ENCODE measurements around the gene SERPINI1. TPM values are rescaled to one million over a fixed set of nuclear protein-coding genes. Genes with fewer than 3 reads are reported as not detected.

Gene SERPINI1
- total RNA-seq, 2 donors from 2014 or later: 2.9 to 4.1 TPM

DNA sequence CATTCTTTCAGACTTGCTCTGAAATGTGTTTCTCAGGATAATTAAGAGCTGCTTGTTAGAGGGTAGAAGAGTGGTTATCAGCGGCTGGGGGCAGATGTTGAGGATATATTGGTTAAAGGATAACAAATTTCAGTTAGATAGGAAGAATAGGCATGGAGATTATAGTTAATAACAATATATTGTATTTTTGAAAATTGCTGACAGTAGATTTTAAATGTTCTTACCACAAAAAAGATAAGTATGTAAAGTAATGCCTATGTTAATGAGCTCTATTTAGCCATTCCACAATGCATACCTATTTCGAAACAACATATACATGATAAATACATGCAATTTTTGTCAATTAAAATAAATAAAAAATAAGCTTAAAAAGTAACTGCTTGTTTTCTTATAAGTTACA, 123.3 kb downstream of the SERPINI1 start:
- ATAC-seq (no peak), DNase-seq (ENCODE audit: low spot score) (no peak)
- no peak overlapping the region for H3K4me3 Mint-ChIP-seq
- no peak overlapping the region for H3K27ac Mint-ChIP-seq
- no peaks in the 10 kb centered on the region for H3K27me3 Mint-ChIP-seq
- no peaks in the 10 kb centered on the region for H3K4me1 Mint-ChIP-seq (ENCODE audit: low read depth in 2 of 2)
- H3K9me3 Mint-ChIP-seq: no peaks in the 10 kb centered on the region
- no peaks in the 10 kb centered on the region for H3K36me3 Mint-ChIP-seq

DNA sequence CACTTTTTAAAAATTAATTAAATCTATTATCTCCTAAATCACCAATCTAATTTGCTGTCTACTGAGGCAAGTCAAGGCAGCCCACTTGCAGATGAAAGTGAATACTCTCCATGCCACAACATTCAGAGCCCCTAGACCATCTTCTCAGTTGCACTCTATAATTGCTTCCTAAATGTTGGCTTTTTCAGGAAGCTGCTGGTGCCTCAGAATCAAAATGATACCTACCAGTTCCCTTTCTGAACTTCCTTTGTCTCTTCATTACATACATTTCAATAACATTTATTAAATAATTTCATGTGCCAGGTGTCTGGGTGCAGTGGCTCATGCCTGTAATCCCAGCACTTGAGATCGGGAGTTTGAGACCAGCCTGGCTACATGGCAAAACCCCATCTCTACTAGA, 124.1 kb downstream of the SERPINI1 start:
- H3K9me3 Mint-ChIP-seq: no peaks in the 10 kb centered on the region
- ATAC-seq (no peak), DNase-seq (ENCODE audit: low spot score) (no peak)
- H3K4me3 Mint-ChIP-seq: no peak overlapping the region
- H3K27ac Mint-ChIP-seq: no peak overlapping the region
- no peaks in the 10 kb centered on the region for H3K4me1 Mint-ChIP-seq (ENCODE audit: low read depth in 2 of 2)
- H3K36me3 Mint-ChIP-seq: no peaks in the 10 kb centered on the region
- no peaks in the 10 kb centered on the region for H3K27me3 Mint-ChIP-seq

DNA sequence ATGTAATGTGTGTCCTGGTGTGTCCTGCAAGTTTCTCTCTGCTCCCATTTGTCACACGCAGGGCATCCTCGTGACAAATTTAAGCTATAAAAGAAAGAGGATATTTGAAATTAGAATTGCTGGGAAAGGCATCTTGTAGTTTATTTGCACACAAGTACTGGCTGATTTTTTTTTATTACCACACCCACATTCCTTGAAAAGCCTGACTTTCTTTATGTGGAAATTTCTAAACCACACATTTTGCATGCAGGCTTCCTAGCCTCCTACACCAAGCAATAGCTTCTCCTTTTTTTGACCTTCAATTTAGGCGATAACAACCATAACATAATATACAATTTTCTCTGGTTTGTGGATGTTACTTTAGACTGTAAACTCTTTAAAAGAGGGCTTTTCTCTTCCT, 126.1 kb downstream of the SERPINI1 start:
- H3K36me3 Mint-ChIP-seq: no peaks in the 10 kb centered on the region
- H3K27ac Mint-ChIP-seq: no peak overlapping the region
- DNase-seq (ENCODE audit: low spot score) (no peak), ATAC-seq (no peak)
- no peaks in the 10 kb centered on the region for H3K27me3 Mint-ChIP-seq
- H3K9me3 Mint-ChIP-seq: no peaks in the 10 kb centered on the region
- H3K4me1 Mint-ChIP-seq (ENCODE audit: low read depth in 2 of 2): no peaks in the 10 kb centered on the region
- H3K4me3 Mint-ChIP-seq: no peak overlapping the region

DNA sequence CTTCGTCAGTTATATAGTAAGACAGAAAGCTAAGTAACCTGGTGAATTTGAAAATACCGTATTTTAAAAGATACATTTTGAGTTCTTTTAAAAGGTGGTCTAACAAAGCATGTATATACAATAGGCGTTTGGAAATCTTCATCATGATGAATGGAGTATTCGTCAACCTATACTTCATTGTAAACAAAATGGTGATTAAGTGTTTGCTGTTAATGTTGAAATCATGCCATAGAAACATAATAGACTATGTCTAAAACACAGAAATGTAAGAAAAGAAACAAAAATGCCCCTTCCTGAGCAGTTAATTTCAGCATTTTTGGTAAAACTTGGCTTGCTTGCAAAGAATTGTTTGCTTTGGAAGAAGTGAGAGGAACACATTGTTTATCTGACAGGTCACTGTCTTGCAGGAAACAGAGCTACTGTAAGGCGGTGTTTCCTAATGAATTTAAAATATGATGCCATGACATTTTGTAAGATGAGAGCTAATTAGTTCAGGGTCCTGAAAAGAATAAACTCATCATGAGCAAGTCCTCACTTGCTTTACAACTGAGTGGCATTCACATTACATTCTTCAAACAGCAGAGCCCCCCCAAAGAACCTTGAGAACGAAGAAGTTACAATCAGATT, 126.7 kb downstream of the SERPINI1 start:
- Mint-ChIP-seq H3K9me3 (no peaks in the 10 kb centered on the region), H3K4me3 (no peak overlapping the region), H3K4me1 (ENCODE audit: low read depth in 2 of 2) (no peaks in the 10 kb centered on the region), H3K27me3 (no peaks in the 10 kb centered on the region), H3K27ac (no peak overlapping the region), H3K36me3 (no peaks in the 10 kb centered on the region)
- DNase-seq (ENCODE audit: low spot score) (no peak), ATAC-seq (no peak)

DNA sequence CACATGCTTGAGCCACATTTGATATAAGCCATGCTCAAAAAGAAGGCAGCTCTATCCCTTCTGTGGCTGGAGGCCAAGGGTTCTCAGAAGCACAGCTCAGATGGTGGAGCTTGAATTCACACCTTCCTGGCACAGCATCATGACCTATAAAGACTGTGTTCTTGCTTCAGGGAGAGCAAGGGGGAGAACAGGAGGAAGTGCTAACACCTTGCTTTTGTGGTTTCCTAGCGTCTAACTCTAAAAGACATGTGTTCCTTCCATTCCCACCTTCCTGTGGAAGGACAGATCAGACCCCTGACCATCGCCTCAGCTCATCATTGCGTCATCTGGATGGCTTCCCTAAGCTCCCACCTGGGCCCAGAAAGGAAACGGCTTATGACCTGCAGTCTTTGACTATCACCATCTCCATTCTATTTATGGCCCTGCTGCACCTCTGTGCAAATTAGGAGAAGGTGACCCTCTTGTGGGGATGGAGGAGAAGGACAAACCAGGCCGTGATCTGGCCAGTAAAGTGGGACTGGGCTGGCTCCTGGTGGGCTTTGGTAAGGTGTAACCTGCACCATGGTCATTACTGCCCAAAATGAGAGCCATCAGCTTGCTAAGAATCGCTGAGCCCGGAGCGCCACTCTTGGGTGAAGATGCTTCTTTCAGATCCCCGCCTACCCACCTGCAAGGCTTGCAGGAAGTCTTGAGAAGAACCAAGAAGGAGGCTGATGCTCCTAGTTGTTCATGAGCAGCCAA, 128.5 kb downstream of the SERPINI1 start:
- no peak overlapping the region for H3K27ac Mint-ChIP-seq
- ATAC-seq: no peak

DNA sequence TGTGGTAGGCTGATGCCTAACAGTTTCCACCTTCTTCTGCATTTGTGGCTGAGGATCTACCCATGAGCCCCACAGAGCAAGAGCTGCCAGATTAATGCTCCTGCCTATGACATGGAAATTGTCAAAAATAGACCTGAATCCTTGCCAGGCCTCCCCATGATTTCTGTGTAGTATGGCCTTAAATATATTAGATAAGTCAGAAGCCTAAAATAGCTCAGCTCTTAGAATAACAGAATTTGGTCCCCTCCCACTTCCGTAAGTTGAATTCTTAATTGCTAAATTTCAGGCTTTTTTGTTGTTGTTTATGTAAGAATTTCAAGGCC, 129.0 kb downstream of the SERPINI1 start:
- ATAC-seq: no peak
- no peaks in the 10 kb centered on the region for H3K9me3 Mint-ChIP-seq
- no peak overlapping the region for H3K4me3 Mint-ChIP-seq
- H3K27ac Mint-ChIP-seq: no peak overlapping the region
- no peak for DNase-seq (ENCODE audit: low spot score)
- H3K4me1 Mint-ChIP-seq (ENCODE audit: low read depth in 2 of 2): no peaks in the 10 kb centered on the region
- no peaks in the 10 kb centered on the region for H3K36me3 Mint-ChIP-seq
- H3K27me3 Mint-ChIP-seq: peaks cover 0 to 3% of the 10 kb centered on the region in 2 donors

More for the DNA sequence above, 128.5 kb downstream of the SERPINI1 start:
- Mint-ChIP-seq H3K9me3 (no peaks in the 10 kb centered on the region), H3K4me3 (no peak overlapping the region), H3K4me1 (ENCODE audit: low read depth in 2 of 2) (no peaks in the 10 kb centered on the region), H3K27me3 (peaks cover 0 to 3% of the 10 kb centered on the region in 2 donors), H3K36me3 (no peaks in the 10 kb centered on the region)
- DNase-seq (ENCODE audit: low spot score): no peak

DNA sequence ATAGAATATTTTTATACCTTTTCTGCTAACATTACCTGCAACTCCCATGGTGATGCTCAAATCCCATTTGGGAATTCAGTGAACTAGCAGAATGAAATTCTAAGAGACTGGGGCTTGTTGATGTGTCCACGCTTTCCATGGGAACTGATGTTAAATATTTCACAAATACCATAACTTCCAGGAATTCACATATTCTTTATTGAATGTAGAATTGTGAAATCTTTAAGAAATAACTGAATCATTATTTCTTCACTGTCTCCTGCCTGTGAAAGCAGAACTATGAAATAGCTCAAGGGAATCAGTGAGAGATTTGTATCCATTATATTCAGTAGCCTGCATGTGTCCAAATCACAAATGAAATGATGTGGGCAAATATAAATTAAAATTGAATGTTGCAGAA, 130.8 kb downstream of the SERPINI1 start:
- no peak for ATAC-seq
- no peaks in the 10 kb centered on the region for H3K4me1 Mint-ChIP-seq (ENCODE audit: low read depth in 2 of 2)

DNA sequence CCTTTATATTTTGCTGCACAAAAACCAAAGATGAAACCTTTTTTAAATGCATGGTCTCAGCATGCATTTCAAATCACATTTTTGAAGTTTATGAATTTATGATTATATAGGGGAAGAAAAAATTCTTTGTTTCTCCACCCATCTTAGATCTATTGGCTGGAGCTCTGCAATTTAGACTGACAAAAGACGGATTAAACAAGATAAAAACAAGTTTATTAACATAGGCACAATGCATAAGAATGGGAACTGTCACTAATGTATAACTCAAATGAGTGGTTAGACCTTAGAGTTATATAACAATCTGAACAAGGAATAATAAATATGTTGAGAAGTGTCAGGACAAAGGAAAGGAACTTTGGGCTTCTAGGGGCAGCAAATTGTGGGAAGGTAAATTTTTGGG, 132.5 kb downstream of the SERPINI1 start:
- peaks cover 0 to 3% of the 10 kb centered on the region in 2 donors for H3K27me3 Mint-ChIP-seq
- no peaks in the 10 kb centered on the region for H3K4me1 Mint-ChIP-seq (ENCODE audit: low read depth in 2 of 2)
- no peaks in the 10 kb centered on the region for H3K9me3 Mint-ChIP-seq
- H3K4me3 Mint-ChIP-seq: no peak overlapping the region
- no peaks in the 10 kb centered on the region for H3K36me3 Mint-ChIP-seq
- ATAC-seq (no peak), DNase-seq (ENCODE audit: low spot score) (no peak)
- no peak overlapping the region for H3K27ac Mint-ChIP-seq

More for the DNA sequence above, 130.8 kb downstream of the SERPINI1 start:
- no peak overlapping the region for H3K4me3 Mint-ChIP-seq
- no peaks in the 10 kb centered on the region for H3K36me3 Mint-ChIP-seq
- no peak for DNase-seq (ENCODE audit: low spot score)
- H3K27me3 Mint-ChIP-seq: peaks cover 0 to 3% of the 10 kb centered on the region in 2 donors
- H3K27ac Mint-ChIP-seq: no peak overlapping the region
- H3K9me3 Mint-ChIP-seq: no peaks in the 10 kb centered on the region

DNA sequence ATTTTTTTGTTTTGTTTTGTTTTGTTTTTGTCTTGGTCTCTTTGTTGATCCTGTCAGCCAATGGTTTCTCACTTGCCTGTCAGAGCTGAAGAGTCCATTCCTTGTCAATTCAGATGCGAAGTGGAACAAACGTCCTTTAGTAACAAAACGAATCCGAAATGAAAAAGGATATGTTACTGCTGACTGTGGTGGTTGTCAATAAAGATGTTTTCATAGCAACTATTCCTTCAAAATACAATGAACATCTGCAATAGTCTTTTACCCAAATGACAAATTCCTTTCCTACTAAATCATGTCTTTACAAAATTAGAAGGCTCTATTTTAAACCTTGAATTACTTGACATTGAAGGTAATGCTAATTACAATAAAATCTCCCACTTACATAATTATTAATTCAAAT, 134.7 kb downstream of the SERPINI1 start:
- Mint-ChIP-seq H3K27ac (no peak overlapping the region), H3K27me3 (peaks cover 0 to 3% of the 10 kb centered on the region in 2 donors), H3K9me3 (no peaks in the 10 kb centered on the region), H3K4me3 (no peak overlapping the region), H3K4me1 (ENCODE audit: low read depth in 2 of 2) (no peaks in the 10 kb centered on the region), H3K36me3 (no peaks in the 10 kb centered on the region)
- ATAC-seq: no peak
- no peak for DNase-seq (ENCODE audit: low spot score)

DNA sequence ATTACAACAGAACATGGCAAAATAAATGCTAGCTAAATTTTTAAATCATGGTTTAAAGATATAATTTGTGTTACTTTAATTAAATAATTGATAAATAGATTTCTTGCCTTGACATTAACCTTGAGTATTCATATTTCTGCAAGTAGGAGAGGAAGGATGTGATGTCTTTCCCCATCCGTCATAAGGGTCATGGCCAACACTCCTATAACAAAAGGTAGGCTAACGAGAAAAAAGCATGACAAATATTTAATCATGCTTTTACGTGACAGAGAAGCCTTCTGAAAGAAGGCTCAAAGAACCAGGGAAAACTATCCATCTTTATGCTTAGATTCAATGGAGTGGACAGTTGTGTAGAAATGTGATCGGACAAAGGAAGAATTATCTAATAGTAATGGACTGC, 135.2 kb downstream of the SERPINI1 start:
- Mint-ChIP-seq H3K4me3 (no peak overlapping the region), H3K9me3 (no peaks in the 10 kb centered on the region), H3K4me1 (ENCODE audit: low read depth in 2 of 2) (no peaks in the 10 kb centered on the region), H3K36me3 (no peaks in the 10 kb centered on the region), H3K27me3 (peaks cover 0 to 3% of the 10 kb centered on the region in 2 donors), H3K27ac (no peak overlapping the region)
- no peak for DNase-seq (ENCODE audit: low spot score)
- no peak for ATAC-seq

DNA sequence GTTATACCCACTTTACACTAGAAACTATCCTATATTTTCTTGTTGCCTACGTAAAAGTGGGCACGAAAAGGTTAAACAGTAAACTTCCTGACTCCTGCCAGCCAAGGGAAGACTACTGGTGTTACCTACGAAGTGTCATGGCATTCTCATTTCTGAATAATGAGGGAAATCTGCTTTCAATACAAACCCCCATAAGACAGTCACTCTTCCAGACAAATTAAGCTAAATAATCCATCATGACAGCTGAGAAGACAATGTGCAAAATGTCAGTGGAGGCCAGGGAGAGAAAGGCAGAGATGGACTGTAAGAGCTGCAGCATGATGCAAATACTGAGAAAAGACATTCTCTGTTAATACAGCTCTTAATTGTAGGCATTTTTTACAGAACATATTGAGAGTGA, 136.5 kb downstream of the SERPINI1 start:
- ATAC-seq (no peak), DNase-seq (ENCODE audit: low spot score) (no peak)
- Mint-ChIP-seq H3K27ac (no peak overlapping the region), H3K4me1 (ENCODE audit: low read depth in 2 of 2) (no peaks in the 10 kb centered on the region), H3K27me3 (peaks cover 3 to 7% of the 10 kb centered on the region in 2 donors), H3K9me3 (no peaks in the 10 kb centered on the region), H3K36me3 (no peaks in the 10 kb centered on the region), H3K4me3 (no peak overlapping the region)

DNA sequence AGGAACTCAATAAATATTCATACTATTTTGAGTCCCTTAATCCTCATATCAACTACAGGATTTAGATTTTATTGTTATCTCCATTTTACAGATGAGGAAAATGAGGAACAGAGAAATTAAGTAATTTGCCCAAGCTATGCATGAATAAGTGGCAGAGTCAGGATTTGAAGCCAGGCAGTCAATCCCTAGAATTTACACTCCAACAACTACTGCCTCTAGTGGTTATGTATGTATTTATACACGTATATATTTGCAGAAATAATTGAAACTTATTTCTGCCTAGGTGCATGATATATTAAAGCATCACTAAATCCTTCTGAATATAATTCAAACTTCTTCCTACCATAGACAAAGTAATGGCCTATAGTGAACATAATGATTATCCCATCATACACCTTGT, 137.4 kb downstream of the SERPINI1 start:
- DNase-seq (ENCODE audit: low spot score) (no peak), ATAC-seq (no peak)
- Mint-ChIP-seq H3K9me3 (no peaks in the 10 kb centered on the region), H3K27ac (no peak overlapping the region), H3K4me3 (no peak overlapping the region), H3K4me1 (ENCODE audit: low read depth in 2 of 2) (no peaks in the 10 kb centered on the region), H3K36me3 (no peaks in the 10 kb centered on the region), H3K27me3 (peaks cover 5 to 12% of the 10 kb centered on the region in 2 donors)

DNA sequence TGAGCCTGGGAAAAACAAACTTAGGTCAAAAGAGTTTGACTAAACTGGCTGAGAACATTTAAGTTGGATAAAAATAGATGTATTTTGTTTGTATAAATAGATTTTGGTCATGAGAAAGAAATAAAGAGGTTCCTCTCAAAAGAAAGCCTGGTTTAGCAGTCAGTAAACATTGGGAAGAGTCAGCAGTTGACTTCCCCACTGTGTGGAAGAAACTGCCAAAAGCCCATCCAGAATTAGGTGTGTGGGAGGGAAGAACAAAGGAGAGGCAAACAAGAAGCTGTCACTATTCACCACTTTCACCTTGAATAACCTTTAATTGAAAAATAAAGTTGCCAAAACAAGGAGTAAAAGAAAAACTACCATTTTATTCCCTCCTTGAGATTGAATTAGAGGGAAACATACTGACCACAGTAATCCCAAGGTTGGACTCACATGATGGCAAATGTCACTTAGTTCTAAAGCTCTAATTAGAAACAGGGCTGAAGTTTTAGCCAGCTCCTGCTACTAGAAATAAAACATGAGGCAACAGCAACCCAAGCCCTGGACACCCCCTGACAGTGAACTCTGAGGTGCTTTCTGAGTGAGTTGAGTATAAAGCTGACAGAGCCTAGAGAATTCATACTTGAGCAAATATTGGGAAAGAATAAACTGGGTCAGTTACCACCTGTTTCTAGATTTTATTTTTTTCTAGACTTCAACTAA, 139.3 kb downstream of the SERPINI1 start:
- Mint-ChIP-seq H3K27ac (no peak overlapping the region), H3K4me3 (no peak overlapping the region), H3K4me1 (ENCODE audit: low read depth in 2 of 2) (no peaks in the 10 kb centered on the region), H3K27me3 (peaks cover 4 to 20% of the 10 kb centered on the region in 2 donors), H3K36me3 (no peaks in the 10 kb centered on the region), H3K9me3 (no peaks in the 10 kb centered on the region)
- DNase-seq (ENCODE audit: low spot score): no peak
- no peak for ATAC-seq

All from natural killer cell treated with Interleukin-12 subunit alpha and Interleukin-12 subunit beta and Interleukin-15 and Interleukin-18, amount 100 ng/mL, for 72 hours (primary cell).